C4-2B (cell line): ENCODE measurements around the gene KITLG.
"Not testable (repeated sequence)": the region's sequence is repeated elsewhere in the genome, so short reads cannot be mapped to it uniquely, and the experiment has no call there.

ENCODE experiments used
- H3K27ac ChIP-seq: fragments of 450-650 bp; 2 replicates; pipeline ENCODE4 v1.5.1; 2017
- ZFX ChIP-seq: fragments of 450-650 bp; IDR thresholded peaks from 2 replicates; pipeline ENCODE4 v1.6.1; 2017
- TF ChIP-seq, protein P1 (sequence below): fragments of 450-650 bp; conservative IDR thresholded peaks from 2 replicates; pipeline ENCODE4 v1.5.1; 2017; ENCODE audit warnings: mild to moderate bottlenecking

The KITLG gene

GRCh38 chr12:88472248-88472647 lies 108.0 kb downstream of the KITLG start:
- no peak overlapping the region for H3K27ac ChIP-seq
- TF ChIP-seq, protein P1, sequence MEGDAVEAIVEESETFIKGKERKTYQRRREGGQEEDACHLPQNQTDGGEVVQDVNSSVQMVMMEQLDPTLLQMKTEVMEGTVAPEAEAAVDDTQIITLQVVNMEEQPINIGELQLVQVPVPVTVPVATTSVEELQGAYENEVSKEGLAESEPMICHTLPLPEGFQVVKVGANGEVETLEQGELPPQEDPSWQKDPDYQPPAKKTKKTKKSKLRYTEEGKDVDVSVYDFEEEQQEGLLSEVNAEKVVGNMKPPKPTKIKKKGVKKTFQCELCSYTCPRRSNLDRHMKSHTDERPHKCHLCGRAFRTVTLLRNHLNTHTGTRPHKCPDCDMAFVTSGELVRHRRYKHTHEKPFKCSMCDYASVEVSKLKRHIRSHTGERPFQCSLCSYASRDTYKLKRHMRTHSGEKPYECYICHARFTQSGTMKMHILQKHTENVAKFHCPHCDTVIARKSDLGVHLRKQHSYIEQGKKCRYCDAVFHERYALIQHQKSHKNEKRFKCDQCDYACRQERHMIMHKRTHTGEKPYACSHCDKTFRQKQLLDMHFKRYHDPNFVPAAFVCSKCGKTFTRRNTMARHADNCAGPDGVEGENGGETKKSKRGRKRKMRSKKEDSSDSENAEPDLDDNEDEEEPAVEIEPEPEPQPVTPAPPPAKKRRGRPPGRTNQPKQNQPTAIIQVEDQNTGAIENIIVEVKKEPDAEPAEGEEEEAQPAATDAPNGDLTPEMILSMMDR: no peak
- TF ChIP-seq ZFX: no peak

- TF ChIP-seq, protein P1: no peak
- TF ChIP-seq ZFX: no peak
- no peak overlapping the region for H3K27ac ChIP-seq
Measured at GRCh38 chr12:88471331-88472045, 108.8 kb downstream of the KITLG start.

DNA sequence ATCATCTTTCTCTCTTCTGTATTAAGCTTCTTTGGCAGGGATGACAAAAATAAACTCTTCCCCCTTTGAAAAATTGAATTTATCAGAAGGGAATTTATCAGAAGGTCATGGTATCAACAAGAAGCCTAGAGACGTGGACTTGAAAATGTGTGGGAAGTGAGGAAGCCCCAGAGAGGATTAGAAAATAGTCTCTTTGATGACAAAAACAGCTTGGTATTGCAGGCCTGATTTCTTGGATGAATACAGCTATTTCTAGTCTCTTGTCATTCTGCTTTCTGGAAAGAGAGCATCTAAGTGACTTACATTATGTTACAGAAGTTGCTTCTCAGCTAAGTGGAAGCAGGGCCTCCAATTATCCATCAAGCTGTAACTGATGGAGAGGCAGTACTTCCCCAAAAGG lies 111.1 kb downstream of the KITLG start:
- TF ChIP-seq ZFX: no peak
- TF ChIP-seq, protein P1: no peak
- no peak overlapping the region for H3K27ac ChIP-seq

GRCh38 chr12:88468581-88468980 lies 111.7 kb downstream of the KITLG start:
- TF ChIP-seq ZFX: no peak
- TF ChIP-seq, protein P1: no peak
- no peak overlapping the region for H3K27ac ChIP-seq

GRCh38 chr12:88466708-88467107 lies 113.6 kb downstream of the KITLG start:
- not testable (repeated sequence) for H3K27ac ChIP-seq

GRCh38 chr12:88458327-88458726 lies 121.9 kb downstream of the KITLG start:
- no peak for TF ChIP-seq ZFX
- TF ChIP-seq, protein P1: no peak
- no peak overlapping the region for H3K27ac ChIP-seq

- no peak overlapping the region for H3K27ac ChIP-seq
- TF ChIP-seq ZFX: no peak
- TF ChIP-seq, protein P1: no peak
Measured at GRCh38 chr12:88453323-88453722, 126.9 kb downstream of the KITLG start.

DNA sequence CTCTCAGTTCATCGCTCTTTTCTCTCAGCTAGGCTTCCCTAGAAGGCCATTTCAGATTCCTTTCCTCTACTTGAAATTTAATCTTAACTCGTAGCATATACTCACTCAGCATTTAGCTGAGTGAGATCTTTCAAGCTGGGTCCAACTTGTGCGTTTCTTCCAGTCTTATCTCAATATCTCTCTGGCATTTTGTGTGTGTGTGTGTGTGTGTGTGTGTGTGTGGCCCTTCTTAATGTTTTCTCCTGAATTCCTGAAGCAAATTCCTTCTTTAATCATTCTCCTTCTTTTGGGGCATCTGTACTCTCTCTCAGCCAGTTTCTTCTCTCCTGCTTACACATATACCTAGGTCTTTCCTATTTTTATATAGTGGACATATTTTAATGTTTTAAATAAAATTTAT lies 129.1 kb downstream of the KITLG start:
- no peak for TF ChIP-seq ZFX
- TF ChIP-seq, protein P1: no peak
- H3K27ac ChIP-seq: no peak overlapping the region
